HG03064 (cell line): ENCODE results near the gene PNPO.

Source experiments
- ATAC-seq: cut with Tn5 transposase; IDR thresholded peaks from one replicate; pipeline ENCODE4 v1.9.1; 2021; ENCODE audit warnings: low read depth; ENCODE audit not compliant: unreplicated experiment

Gene PNPO

GRCh38 chr17:47948706-47949196 lies 7.4 kb downstream of the PNPO start:
- no peak for ATAC-seq

GRCh38 chr17:47949197-47949759 lies 7.9 kb downstream of the PNPO start:
- ATAC-seq = peak; percentile 60

DNA sequence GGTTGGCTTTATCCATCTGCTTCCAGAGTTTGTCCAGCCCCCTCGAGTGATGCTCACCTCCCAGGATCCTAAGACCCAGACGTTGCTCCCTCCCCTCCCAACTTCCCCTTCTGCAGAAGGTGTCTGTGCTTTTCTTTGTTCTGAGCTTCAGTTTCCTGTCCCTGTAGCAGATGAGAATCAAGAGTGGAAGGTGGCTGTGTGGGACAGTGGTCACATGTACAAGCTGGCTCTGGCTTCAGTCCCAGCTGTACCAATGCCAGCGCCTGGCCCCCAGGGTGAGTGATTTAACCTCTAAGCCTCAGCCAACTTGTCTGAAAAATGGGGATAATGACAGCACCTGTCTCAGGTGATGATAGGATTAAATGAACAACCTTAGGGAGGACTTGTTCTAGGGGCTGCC lies 8.6 kb downstream of the PNPO start:
- ATAC-seq = no peak

DNA sequence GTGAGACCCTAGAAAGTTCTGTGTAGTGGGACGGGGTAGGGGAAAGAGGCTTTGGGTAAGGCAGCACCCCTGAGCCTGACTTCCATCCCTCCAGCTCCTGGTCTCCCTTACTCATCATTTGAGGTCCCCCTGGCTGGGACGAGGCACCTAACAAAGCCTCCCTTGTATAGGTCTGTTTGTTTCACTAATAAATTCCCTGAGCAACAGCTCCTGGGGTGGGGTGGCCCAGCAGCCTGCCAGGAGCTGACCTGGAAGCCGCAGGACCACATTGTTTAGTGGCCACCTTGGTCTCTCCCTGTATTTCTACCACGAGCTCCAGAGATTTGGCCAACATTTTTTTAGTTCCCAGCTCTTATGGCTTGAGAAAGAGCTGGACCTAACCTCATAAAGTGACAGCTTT lies 9.1 kb downstream of the PNPO start:
- ATAC-seq = no peak

DNA sequence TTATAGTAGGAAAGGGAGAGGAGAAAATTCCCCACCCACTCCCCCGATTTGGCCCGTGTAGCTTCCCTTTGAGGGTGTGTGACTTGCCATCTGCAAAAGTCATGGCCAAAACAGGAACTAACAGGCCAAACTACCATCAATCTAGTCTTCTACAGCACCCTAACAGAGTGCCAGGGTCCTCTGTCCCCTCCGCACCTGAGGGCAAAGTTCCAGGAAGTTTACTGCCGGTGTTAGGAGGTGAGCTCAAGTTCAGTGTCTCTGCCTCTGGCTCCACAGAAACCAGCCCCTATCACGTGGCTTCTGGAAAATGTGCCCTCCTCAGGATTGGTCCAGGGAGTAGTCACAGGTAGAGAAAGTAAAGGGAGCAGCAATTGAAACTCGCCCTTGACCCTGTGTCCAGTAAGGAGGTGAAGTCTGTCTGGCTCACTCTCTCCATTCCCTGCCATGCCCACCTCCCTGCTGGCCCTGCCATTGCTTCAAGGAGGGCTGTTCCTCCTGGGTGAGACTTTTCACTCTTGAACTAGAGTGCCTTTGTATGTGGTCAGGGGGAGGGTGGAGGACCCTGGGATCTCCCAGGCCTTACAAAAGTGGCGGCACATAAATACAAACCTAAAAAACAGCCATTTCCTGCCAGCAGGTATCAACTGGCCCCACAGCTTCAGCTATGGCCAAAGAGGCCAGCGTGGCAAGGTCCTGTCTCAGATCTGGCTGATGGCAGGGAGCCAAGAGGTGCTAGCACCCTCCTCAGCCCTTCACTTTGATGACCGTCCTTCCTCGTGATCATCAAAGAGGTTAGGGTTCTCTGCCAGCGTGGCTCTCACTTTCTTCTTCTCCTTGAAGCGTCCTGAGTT lies 11.0 kb downstream of the PNPO start:
- ATAC-seq = no peak

DNA sequence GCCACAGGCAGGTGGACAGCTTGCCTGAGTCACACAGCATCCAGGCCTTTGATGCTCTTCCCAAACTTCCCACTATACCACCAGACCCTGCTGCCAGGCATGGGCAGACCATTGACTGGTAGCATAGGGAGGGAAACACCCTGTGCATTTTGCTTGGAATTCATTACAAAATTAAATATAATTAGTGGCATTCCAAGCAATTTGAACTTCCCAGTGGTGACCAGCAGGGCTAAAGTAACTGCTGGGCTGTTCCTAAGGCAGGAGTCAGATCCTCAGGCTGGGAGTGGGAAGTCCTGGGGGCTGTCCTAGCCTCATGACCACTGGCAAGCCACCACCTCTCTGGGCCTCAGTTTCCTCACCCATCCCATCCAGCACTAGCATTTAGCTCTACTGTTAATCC lies 12.5 kb downstream of the PNPO start:
- no peak for ATAC-seq

DNA sequence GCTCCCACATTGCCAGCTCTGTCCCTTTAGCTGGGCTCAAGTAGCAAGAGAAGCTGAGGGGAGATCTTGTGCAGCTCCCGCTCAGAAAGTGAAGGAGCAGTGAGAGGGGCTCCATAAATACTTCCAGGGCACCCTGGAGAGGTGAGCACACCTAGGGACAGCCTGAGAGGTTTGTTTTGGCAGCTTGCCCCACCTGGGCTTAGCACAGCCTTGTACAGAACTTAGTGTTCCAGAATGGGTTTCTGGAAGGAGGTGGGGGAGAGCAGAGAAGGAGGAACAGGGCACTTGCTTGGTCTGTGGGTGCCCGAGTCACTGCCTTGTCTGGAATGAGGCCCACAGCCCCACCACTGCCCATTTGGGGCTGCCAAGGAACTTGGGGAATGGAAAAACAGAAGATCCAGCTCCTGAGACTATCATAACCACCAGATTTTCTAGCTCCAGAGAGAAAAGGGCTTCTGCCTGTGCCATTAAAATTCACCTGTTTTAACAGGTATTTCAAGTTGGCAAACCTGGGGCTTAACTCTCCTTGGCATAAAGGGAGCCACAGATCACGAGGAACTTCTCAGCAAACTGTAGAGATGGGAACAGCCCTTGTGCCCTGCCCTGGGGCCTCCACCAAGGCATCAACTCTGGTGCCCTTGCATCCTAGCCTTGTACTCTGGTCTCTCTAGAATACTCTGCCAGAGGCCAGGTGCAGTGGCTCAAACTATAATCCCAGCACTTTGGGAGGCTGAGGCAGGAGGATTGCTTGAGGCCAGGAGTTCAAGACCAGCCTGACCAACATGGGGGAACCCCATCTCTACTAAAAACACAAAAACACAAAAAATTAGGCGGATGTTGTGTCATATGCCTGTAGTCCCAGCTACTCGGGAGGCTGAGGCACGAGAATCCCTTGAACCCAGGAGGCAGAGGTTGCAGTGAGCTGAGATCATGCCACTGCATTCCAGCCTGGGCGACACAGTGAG lies 14.4 kb downstream of the PNPO start:
- ATAC-seq = no peak

DNA sequence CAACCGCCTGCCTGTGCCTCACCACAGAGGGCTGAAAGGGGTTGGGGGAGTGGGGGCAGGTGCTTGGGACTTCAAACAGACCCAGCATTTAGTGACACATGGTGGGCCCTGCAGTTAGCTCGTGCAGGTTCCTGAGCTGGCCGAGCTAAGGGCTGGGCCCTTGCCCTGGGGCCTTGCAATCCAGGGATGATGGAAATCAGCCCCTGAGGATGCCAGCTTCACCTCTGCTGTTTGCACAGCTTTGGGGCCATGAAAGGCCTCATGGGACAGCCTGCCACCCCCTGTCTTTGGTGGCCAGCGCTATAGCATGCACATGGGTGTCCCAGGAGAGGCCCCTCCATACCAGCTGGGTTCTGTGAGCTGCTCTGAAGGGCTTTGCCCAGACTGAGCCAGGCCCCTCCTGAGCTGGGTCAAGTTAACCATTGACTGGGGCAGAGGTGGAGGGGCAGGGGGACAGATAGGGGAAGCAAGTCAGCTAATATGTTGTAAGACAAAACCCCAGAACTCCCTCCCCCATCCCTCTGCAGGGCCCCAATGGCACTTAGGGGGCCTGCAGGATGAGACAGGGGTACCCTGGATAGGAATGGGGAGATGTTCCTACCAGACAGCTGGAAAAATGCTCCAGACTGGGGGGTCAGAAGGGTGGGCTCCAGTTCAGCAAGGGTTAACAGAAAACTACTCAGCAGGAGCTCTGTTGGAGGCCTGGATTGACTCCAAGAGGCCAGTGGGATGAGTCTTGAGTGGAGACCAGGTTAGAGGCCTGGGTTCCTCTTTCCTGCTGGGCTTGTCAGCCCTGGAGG lies 15.6 kb downstream of the PNPO start:
- no peak for ATAC-seq

- no peak for ATAC-seq
Observed at GRCh38 chr17:47957591-47958490, 16.5 kb downstream of the PNPO start, which contains the start of gene PRR15L. TSS of gene PRR15L (minus strand) at chr17:47957883. CDS start at chr17:47953234, 4,649 bp downstream.

GRCh38 chr17:47959825-47960655 lies 18.7 kb downstream of the PNPO start:
- ATAC-seq = no peak

DNA sequence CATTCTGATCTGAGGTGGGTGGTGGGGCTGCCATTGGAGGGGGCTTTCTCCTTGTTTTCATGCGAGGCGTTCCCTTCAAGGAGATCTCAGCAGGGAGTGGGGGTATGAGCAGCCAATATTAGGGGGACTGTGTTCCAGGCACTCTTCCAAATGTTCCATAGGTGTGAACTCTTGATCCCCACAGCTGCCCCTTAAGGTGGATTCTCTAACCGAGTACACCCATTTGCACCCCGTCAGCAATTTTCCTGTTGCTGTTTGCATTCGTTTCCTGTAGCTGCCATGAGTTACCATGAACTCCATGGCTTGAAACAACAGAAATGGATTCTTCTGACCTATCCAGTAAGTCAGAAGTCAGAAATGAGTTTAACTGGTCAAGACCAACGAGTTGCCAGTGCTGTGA lies 20.0 kb downstream of the PNPO start:
- ATAC-seq = no peak

GRCh38 chr17:47962901-47963300 lies 21.5 kb downstream of the PNPO start:
- no peak for ATAC-seq

DNA sequence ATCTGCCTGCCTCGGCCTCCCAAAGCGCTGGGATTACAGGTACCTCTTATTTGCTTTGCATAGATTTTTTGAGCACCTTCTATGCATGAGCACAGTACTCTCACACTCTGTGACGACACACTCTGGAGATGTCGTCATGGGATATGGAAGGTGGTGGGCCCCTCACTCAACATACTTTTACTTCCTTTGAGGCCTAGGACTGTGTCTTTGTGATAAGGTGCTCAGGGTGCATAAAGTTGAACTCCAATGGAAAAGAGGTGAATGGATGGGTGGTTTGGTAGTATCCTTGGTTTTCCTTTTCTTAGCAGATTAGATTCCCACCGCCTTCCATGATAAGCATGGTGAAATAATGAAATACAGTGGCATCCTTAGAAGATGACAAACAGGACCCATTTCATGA lies 23.5 kb downstream of the PNPO start:
- no peak for ATAC-seq

GRCh38 chr17:47966079-47966519 lies 24.7 kb downstream of the PNPO start:
- ATAC-seq = no peak

DNA sequence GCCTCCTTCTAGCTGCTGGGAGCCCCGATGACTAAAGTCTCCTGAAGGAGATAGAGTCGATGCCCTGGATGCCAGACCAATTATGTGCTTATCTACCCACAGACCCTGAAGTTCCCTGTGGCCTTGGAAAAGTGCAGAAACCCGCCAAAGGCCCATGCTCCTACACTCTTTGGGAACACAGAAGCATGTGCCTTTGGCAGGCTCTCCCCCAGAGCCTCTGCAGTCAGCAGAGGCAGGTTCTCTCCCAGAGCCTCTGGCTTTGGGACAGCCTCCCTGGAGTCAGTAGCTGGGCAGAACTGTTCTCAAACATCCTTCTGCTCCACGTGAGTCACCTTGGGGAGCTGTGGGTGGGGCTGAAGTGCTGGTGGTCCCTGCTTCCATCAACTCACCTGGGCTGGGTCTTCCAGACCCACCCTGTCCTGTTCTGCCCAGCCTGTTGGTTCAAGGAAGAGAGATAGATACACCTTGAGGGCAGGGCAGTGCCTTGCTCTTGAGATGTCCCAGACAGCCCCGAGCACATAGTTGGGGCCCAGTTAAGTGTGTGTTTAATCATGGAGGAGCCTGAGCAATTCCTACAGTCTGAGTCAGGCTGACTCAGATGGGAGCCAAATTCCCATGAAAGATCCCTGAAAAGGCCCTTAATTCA lies 26.4 kb downstream of the PNPO start:
- no peak for ATAC-seq

GRCh38 chr17:47968836-47969235 lies 27.5 kb downstream of the PNPO start:
- no peak for ATAC-seq

DNA sequence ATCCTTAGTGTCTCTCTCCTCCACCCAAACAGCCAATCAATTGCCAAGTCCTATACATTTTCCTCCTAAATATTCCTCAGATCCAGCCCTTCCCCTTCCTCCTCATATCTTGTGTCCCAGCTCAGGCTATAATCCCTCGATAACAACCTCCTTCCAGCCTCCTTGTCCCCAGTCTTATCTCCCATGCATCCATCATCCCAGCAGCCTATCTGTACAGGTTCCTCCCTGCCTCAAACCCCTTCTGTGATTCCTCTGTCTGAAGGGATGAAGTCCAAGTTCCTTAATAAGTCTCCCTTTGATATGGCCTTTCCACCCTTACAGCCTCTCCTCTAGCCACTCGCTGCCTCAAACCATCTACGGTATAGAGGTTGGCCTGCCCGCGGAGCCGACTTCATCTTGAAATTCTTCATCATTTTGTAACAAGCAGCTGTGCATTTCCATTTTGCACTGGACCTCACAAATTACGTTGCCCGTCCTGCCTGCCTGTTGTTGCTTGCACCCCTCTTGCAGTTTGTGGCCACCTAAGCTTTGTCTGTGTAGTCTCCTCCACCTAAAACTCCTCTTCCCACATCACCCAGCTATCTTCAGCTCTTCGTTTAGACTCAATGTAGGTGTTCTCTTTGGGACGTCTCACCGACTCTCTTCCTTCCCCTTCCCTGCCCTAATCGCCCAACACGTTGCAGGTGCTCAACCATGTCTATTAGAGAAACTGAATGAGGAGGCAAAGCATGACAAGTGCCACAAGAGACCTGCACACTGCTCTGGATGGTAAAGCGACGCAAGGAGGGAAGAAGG lies 28.8 kb downstream of the PNPO start:
- ATAC-seq = peak; percentile 11
